Cardiac muscle cell (in vitro differentiated cells and primary cell): ENCODE data around the gene ST6GALNAC3. TPM values are rescaled to one million over a fixed set of nuclear protein-coding genes. Genes with fewer than 3 reads are reported as not detected.
"Not testable (repeated sequence)": the region's sequence is repeated elsewhere in the genome, so short reads cannot be mapped to it uniquely, and the experiment has no call there.

Source experiments
- DNase-seq, 2 donors: peaks; one replicate each; pipeline versions ENCODE4 v3.0.0 to v3.0.0-alpha.2; 2010 to 2017; ENCODE audit warnings: low read depth in 1 of 2, low spot score in 1 of 2
- H3K27ac ChIP-seq: fragments of 200-600 bp; sonication (generic); 2 replicates; pipeline ENCODE4 v1.5.1; 2016
- H3K27me3 ChIP-seq: fragments of 200-600 bp; sonication (generic); 2 replicates; pipeline ENCODE4 v1.6.0; 2016; ENCODE audit warnings: control low read depth
- H3K36me3 ChIP-seq: fragments of 200-600 bp; sonication (generic); 2 replicates; pipeline ENCODE4 v1.5.1; 2016; ENCODE audit warnings: control low read depth
- H3K4me1 ChIP-seq: fragments of 200-600 bp; sonication (generic); 2 replicates; pipeline ENCODE4 v1.8.1; 2017; ENCODE audit warnings: low read depth, mild to moderate bottlenecking, mixed run types
- H3K4me3 ChIP-seq: fragments of 200-600 bp; sonication (generic); 2 replicates; pipeline ENCODE4 v1.5.1; 2016; ENCODE audit warnings: mild to moderate bottlenecking
- H3K9me3 ChIP-seq: fragments of 200-600 bp; sonication (generic); 2 replicates; pipeline ENCODE4 v1.5.1; 2017; ENCODE audit warnings: low read depth, mild to moderate bottlenecking, control low read depth
- polyA plus RNA-seq: library from polyadenylated mRNA; unstranded; fragments of >200 nt; fragmentation: Nextera tagmentation; extraction: Ambion mirVana; gene quantifications from 2 replicates; pipeline ENCODE4 v1.2.1, GENCODE V29; 2016
- total RNA-seq: library from RNA; depleted of rRNA; stranded (reverse); fragments of >200 nt; gene quantifications from 2 replicates; pipeline ENCODE4 v1.2.3, GENCODE V29; 2016
- TF ChIP-seq, protein P1 (sequence below): IDR thresholded peaks from 2 replicates; pipeline ENCODE4 v1.5.1; 2012; ENCODE audit warnings: low read depth, mild to moderate bottlenecking, low read length

ST6GALNAC3 gene
- total and polyA plus RNA-seq, 2 experiments from 2014 or later, result 10.4 to 14.8 TPM

- no peaks in the 10 kb centered on the region for H3K4me1 ChIP-seq
- no peaks in the 10 kb centered on the region for H3K27me3 ChIP-seq
- no peak overlapping the region for H3K4me3 ChIP-seq
- TF ChIP-seq, protein P1, sequence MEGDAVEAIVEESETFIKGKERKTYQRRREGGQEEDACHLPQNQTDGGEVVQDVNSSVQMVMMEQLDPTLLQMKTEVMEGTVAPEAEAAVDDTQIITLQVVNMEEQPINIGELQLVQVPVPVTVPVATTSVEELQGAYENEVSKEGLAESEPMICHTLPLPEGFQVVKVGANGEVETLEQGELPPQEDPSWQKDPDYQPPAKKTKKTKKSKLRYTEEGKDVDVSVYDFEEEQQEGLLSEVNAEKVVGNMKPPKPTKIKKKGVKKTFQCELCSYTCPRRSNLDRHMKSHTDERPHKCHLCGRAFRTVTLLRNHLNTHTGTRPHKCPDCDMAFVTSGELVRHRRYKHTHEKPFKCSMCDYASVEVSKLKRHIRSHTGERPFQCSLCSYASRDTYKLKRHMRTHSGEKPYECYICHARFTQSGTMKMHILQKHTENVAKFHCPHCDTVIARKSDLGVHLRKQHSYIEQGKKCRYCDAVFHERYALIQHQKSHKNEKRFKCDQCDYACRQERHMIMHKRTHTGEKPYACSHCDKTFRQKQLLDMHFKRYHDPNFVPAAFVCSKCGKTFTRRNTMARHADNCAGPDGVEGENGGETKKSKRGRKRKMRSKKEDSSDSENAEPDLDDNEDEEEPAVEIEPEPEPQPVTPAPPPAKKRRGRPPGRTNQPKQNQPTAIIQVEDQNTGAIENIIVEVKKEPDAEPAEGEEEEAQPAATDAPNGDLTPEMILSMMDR, result no peak
- no peak overlapping the region for H3K27ac ChIP-seq
- no peak for DNase-seq
- no peaks in the 10 kb centered on the region for H3K36me3 ChIP-seq
- H3K9me3 ChIP-seq, result no peaks in the 10 kb centered on the region
These were observed 566.2 kb downstream of the ST6GALNAC3 start for GRCh38 chr1:76640723-76641122.

DNA sequence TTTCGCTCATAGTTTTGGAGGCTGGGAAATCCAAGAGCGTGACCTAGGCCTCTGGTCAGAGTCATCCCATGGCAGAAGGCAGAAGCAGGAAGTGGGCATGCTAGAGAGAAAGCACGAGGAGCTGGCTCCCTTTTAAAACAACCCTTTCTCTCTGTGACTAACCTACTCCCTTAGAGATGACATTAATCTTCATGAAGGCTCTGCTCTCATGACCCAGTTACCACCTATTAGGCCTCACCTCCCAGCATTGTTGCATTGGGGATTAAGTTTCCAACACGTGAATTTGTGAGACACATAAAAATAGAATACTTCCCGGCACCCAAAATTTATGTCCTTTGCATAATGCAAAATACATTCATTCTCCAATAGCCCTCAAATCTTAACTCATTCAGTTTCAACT is 569.6 kb downstream of the ST6GALNAC3 start:
- TF ChIP-seq, protein P1, result no peak
- Histone ChIP-seq H3K4me3 (no peak overlapping the region), H3K4me1 (no peaks in the 10 kb centered on the region), H3K36me3 (no peaks in the 10 kb centered on the region), H3K27ac (no peak overlapping the region), H3K9me3 (no peaks in the 10 kb centered on the region), H3K27me3 (no peaks in the 10 kb centered on the region)
- no peak for DNase-seq

DNA sequence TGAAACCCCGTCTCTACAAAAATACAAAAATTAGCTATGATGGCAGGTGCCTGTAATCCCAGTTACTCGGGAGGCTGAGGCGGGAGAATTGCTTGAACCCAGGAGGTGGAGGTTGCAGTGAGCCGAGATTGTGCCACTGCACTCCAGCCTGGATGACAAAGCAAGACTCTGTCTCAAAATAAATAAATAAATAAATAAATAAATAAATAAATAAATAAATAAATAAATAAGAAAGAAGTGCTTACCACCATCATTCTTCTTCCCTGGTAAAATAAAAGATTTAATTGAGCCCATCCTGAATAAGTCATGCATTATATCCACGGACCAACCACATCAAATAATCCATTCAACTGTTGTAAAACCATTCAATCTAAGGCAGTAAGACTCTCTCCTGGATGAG is 578.3 kb downstream of the ST6GALNAC3 start:
- not testable (repeated sequence) for H3K27ac ChIP-seq, H3K36me3 ChIP-seq, H3K4me1 ChIP-seq, DNase-seq, H3K4me3 ChIP-seq, H3K9me3 ChIP-seq, H3K27me3 ChIP-seq

DNA sequence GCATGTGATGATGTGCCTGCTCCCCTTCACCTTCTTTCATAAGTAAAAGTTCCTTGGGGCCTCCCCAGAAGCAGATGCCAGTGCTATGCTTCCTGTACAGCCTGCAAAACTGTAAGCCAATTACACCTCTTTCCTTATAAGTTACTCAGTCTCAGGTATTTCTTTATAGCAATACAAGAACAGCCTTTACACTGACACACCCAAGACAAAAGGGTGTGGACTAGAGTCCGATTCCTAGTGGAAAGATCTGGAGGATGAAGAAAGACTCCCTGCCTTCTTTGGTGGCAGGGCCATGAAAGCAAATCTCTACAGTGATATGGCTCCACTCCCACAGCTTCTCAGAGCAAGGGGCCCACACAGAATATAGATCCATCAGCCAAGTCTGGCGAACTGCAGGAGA is 583.1 kb downstream of the ST6GALNAC3 start:
- DNase-seq, result no peak
- Histone ChIP-seq H3K27me3 (no peaks in the 10 kb centered on the region), H3K36me3 (no peaks in the 10 kb centered on the region), H3K27ac (no peak overlapping the region), H3K4me1 (no peaks in the 10 kb centered on the region), H3K9me3 (no peaks in the 10 kb centered on the region), H3K4me3 (no peak overlapping the region)
- TF ChIP-seq, protein P1, result no peak

- Histone ChIP-seq H3K4me3 (no peak overlapping the region), H3K27ac (no peak overlapping the region), H3K4me1 (no peaks in the 10 kb centered on the region), H3K9me3 (no peaks in the 10 kb centered on the region), H3K27me3 (no peaks in the 10 kb centered on the region), H3K36me3 (no peaks in the 10 kb centered on the region)
- TF ChIP-seq, protein P1, result no peak
- DNase-seq, result no peak
These were observed 584.8 kb downstream of the ST6GALNAC3 start for GRCh38 chr1:76659171-76659940.

GRCh38 chr1:76661531-76661930 is 587.0 kb downstream of the ST6GALNAC3 start:
- no peaks in the 10 kb centered on the region for H3K4me1 ChIP-seq
- no peak overlapping the region for H3K4me3 ChIP-seq
- no peaks in the 10 kb centered on the region for H3K27me3 ChIP-seq
- no peaks in the 10 kb centered on the region for H3K36me3 ChIP-seq
- H3K9me3 ChIP-seq, result no peaks in the 10 kb centered on the region
- TF ChIP-seq, protein P1, result no peak
- H3K27ac ChIP-seq, result no peak overlapping the region
- DNase-seq, result no peak
